Activated T-cell treated with anti-CD3 and anti-CD28 coated beads for 4 hours (primary cell): ENCODE measurements around the gene DNAH11.

Experiments used
- DNase-seq: peaks from one replicate; pipeline ENCODE4 v3.0.0-alpha.2; 2020

DNAH11 gene

DNA sequence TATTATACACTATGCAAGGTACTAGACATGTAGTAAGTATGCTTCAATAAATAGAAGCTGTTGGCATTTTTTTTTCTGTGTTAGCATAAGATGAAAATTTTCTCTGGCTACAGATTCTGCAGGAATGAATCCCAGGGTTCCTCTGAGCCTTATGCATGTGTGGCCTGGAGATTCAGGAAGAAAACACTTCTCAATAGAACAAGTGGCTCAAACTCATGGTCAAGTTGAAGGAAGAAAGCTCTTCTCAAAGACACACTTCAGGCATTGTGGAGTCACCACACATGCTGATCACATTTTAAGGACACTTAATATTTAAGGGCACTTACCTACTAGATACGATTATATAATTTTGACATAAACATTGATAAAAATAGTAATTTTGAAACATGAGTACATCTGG, 19.5 kb downstream of the DNAH11 start:
- no peak for DNase-seq

DNA sequence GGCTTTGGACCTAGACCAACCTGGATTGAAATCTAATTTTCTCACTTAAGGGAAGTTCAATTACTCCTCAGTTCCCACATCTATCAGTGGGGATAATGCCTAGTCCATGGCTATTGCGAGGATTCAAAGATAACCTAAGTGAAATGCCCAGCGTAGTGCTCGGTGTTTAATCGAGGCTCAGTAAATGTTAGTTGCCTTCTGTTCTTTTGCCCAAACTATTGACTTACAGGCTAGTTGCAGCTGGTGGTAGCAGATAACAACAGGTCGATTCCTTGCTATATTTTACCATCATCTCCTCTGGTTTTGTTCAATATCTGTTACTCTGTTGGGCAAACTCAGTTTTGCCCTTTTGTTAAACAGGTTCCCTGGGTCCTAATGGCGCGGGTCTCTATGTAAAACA, 22.8 kb downstream of the DNAH11 start:
- DNase-seq: no peak

DNA sequence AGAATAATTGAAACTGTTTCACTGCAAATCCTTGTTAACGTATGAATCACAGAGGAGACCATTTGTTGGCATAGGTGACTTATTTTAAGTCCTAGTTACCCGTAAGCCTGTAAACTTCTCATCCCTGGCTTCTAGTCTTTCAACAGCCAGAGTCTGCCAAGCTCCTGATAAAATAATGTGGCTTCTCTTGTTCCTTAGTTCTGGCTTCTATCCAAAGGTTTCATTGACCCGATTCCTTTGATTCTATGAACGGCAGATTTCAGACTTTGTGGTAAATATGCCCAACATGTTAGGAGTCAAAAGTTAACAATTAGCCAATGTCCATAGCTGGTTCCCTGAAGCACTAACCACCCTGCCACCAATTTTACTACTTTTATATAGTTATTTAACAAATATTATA, 23.3 kb downstream of the DNAH11 start:
- DNase-seq: no peak

DNA sequence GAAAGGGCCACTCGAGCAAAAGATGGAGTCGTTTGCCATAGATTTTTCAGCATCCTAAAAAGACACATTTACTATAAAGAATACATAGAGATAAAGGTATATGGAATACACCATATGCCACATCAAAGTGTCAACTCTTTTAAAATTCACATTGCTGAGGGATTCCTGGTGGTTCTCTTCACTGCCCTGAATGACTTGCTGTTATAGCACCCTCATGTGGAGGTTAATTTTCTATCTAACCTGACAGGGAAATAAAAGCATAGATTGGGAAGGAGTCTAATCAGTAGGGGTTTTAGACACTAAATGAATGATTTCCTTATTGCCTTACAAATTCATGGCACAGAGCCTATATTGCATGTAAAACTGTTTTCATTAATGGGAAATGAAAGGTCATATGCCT, 25.9 kb downstream of the DNAH11 start:
- no peak for DNase-seq

DNA sequence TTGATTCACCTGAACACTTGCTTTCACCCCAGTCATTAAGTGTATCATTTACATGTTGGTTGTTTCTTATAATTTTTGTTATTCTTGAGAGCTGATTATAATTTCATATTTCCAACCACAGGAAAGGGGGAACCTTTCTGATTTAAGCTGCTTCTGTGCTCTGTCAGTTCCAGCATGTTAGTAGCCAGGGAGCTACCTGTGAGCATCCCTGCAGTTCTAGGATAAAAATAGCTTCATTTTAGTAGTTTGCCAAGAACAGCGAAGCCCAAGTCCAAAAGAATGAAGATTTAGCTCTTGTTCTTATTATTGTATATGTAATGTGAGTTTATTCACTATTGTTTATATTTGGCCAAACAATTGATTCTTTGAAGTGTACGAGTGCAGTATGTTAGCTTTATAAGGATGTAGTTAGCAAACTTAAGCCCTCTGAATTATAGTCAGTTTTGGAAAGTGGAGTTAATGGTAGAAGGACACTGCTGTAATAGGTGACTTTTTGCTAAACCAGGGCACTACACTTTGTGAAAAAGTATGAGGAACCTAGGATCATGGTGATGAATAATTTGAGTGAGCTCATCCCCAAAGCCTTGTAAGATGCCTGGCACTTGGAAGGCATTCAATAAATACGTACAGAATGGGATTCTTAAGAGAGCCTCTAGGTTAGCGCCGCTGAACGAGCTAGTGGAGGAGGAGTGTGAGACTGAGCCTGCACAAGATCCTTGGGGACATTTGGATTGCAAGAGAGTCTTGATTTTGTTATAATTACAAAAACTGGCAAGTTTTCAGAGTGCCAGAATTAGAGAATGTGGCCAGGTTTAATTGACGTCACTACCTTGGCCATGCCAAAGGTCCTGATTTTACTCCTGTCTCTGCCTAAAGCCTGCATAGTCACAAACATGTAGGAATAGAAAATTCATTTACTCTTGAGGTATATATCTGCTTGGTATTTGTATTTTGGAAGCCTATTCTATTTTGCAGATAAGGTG, 29.8 kb downstream of the DNAH11 start:
- no peak for DNase-seq

DNA sequence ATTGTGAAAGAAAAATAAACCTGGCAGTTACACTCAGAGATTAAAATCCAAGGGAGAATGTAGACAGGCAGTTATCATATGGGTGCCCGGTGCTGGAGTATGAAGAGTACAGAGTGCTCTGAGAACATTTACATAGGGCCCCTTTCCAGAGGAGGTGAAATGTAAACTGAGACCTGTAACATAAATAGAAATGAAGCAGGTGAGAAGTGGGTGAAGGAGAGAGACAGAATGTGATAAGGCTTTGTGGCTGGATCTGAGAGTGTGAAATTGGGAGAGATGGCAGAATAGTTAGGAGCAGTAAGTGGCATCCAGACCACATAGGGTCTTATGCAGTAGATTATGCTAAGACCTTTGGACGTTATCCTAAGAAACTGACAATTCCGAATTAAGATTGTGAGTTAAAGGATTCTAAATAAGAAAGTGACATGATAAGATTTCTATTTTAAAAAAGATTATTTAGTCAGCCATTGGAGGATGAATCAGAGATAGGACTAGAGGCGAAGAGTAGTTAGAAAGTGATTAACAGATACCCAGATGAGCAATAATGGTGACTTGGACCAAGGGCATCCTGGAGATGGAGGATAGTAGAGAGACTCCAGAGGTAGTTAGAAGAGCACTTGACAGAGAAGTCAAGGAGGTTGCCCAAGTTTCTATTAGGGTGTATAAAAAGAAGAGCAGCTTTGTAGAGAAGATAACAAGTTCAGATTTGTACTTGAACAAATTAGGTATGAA, 36.7 kb downstream of the DNAH11 start:
- DNase-seq: no peak

DNA sequence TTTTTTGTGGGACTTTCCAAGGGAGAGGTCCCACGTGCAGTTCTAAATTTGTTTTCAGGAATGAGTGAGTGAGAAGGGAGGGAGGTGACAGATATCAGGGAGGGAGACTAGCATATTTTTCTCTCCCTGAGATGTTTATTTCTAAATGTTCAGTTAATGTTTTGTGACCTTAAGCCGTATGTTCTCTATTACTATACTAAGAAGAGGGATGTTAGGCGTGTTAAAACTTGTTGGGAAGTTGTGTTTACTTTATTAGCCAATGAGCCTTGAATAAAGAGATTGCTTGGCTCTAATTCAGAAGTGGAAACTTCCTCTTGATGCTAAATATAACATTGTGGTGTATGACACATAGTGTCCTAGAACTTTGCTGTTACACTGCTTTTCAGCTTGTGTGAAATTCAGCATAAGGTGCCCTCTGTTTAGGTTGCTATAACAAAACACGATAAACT, 37.3 kb downstream of the DNAH11 start:
- no peak for DNase-seq

DNA sequence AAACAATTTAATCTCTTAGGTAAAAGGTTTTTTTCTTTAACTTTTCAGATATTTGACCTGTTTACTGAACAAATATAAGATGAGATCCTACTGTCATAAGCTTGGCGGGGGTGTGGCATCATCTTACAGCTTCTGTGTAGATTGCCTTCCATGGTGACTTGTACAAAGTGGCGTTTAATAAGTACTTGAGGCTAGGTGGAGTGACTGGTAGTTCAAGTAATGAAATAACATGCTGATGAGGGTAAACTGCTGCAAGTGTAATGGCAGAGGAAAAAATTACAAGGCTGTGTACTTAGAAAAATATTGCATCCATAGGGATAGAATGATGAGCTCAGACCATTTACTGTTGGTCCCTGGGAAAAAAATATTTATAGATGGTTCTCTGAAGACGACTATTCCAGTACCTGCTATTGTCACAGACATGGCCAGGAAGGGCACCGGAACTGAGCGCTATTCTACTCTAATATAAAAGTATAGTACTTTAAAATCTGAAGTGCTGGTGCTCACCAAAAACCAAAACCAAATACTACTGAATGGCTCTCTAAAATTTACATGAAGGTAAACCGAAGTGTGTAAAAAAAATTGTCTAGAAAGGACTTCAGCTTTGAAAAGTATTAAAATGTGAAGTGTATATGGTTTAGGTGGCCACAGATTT, 42.4 kb downstream of the DNAH11 start:
- DNase-seq: no peak

DNA sequence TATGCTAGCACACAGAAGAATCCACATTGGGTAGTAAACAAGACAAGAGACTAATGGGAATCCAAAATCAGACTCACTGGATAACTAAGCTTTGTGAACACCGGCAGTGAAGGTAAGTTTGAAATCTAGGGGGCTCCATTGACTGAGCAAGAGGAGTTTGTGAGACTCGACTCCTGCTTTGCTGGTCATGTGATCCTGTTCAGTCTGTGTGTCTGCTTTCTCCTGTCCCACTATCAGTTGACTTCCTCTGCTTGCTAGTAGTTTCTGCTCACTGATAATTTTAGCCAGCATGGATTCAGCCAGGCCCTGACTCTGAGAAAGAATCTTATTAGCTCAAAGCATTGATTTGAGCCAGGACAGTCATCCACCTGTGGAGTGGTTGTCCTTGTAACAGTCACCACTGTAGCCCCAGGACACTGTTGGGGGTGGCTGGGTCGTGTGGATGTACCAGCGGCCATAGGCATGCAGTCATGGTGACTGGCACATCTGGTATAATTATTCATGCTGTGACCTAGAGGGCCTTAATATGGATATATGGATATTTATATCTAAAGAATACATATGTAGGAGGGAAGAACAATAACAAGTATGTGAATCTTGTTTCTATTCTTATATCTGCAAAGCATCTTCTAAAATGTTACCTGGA, 44.4 kb downstream of the DNAH11 start:
- no peak for DNase-seq

DNA sequence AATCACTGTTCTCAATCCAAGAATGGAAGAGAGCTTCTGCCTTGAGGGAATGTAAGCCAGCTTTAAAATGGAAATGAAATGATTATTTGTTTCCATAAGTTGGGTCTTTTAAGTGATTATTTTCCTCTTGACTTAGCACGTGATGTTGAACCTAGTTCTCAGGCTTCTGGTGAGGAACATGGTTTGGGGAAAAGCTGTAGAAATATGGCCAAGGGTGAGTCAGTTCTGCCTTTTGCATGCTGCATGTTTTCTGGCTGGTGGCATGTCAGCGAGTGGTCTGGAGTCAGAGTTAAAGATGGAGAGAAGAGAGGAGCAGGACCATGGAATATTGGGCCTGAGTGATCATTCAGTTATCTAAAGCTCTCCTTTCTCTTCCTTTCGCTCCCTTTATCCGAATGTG, 54.0 kb downstream of the DNAH11 start:
- no peak for DNase-seq

DNA sequence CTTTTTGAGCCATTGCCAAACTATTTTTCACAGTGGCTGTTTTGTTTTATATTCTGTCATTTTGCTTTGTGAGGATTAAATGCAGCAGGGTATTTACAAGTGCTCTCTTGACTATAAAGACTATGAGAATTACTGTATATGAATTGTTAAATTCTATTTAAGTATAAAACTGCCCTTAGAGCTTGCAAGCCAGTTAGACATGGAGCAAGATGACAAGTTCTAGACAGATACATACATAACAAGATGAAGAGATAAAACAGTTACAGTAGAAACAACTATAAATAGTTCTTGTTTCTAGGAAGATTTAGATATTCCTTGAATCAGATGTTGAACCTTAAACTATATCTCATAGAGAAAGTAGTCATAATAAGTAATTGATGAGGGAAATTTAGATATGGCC, 60.6 kb downstream of the DNAH11 start:
- DNase-seq: no peak

DNA sequence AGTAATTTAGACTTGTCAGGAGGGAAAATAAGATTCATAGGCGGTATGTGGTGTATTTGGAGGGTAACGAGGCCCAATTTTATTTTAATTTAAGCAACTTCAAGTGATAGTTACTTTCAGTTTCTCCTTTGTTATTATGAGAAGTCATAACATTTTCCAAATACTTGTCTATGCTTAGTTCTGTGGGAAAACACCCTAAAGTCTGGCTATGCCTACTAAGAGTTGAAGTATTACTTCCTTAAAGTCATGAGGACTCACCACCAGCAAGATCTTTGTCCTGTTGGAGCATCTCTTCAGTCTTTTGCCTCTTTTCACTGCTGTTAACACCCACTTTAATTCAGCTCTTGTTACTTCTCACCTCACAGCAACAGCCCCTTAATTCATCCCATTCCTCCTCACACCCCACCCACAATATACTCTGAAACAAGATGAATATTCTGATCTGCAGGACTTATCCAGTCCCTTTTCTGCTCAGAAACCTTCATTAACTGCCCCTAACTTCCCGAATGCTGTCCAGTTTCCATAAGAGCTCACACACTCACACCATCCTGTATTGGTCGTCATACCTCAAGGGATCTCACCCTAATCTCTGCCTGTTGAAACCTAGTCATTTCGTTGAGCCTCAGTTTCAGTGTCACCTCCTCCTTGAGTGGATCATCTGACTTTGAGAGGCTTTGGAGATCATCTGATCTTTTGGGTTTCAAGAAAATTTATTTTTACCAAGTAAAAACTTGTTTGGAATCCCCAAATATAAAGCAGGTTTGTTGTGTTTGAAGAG, 61.3 kb downstream of the DNAH11 start:
- no peak for DNase-seq

DNA sequence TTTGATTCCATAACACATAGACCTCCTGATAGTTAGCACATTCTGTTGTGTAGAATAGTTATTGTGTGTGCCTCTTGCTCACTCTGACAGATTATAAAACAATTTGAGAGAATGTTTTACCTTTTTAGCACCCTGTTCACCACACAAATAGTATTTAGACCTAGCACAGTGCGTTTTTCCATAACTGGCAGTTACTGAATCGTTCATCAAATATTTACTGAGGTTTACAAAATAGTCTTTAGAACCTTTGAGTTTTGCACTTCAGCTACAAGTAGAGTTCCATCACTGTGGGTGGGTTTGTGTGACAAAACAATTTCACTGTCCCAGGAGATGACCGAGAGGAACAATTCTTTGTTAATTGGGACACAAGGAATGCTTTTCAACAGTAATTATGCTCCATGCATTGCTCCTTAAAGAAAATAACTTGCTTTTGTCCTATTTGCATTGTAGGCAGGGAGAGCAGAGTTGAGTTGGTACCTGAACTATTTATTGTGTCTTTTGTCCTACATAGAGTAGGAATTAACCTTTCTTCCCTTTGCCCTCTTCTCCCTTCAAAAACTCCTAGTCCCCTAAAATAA, 62.3 kb downstream of the DNAH11 start:
- no peak for DNase-seq

DNA sequence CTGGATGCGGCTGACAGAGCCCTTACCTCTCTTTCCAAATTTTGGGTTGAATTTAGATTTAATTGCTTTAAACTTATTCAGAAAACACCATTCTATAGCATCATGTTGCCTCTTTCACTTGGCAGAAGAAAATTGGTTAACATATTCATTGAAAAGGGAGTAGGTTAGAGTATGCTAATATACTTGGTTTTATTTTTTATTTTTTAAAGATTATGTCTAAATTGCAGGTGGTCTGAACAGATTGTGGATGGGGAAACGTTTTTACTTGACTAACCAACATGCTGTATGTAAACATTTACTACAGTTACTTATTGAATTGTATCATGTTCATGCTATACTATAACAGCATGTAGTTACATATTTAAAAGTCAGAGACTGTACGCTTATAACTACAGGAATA, 65.6 kb downstream of the DNAH11 start:
- no peak for DNase-seq

DNA sequence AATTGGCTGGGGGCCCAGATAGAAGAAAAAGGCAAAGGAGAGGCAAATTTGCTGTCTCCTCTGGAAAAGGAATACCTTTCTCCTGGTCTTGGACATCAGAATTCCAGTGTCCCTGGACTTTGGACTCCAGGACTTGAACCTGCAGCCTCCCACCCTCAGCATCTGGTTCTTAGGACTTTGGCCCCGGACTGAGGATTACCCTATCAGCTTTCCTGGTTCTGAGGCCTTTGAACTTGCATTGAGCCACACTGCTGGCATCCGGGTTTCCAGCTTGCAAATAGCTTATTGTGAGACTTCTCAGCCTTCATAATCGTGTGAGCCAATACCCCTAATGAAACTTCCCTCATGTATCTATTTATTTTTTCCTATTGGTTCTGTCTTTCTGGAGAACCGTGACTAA, 68.3 kb downstream of the DNAH11 start:
- no peak for DNase-seq

DNA sequence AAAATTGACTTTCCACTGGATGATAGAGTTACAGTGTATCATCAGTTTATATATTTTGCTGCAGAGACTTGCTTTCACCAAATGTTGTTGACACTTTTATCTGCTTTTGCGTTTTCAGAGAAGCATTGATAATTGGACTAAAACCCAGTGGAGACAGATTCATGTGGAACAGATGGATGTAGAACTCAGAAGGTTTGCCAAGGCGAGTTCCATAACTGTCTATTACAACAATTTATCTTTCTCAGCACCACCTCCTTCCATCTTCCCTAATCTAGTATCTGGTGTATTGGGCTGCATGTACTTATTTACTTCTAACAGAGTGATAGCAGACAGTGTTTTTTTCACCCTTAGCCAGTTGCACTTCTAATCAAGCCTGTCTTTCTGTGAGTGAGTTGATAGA, 73.3 kb downstream of the DNAH11 start:
- no peak for DNase-seq

DNA sequence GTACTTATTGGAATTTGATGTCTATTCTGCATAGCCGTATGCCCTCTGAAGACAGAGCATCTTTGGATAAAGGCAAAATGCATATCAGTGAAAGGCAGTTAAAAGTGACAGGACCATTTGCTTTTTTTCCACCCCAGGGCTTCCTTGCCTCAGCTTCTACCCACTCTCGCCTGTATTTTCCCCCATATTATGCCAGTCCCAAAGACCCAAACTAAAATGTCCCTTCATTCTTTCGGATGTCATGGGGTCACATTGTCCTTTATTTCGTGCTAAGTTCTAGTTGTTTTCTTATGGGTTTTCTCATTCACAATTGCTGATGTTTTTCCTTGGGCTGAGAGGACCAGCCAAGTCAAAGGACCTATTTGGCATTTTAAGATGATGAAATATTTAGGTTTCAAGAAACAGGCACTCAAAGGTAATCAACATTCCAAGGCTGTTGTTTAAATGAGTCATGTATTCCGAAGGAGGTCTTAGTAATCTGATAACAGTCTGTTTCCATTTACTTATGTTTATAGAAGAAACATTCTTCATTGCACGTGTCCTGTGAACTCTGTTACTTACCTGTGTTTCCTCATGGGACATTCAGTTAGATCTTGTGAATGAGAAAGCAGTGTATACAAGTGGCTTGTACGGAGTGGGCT, 74.1 kb downstream of the DNAH11 start:
- no peak for DNase-seq

DNA sequence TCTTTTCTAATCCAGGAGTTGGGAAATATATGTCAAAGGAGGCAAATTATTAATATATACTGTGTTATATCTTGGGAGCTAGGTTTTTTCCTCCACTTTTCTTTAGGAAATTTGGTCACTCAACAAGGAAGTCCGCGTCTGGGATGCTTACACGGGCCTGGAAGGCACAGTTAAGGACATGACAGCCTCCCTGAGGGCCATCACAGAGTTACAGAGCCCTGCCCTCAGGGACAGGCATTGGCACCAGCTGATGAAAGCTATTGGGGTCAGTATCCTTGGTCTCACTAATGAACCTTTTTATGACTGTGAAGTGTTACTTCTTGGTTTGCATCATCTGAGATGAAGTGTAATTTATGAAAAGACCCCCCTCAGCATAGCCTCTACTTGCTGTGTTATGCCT, 74.7 kb downstream of the DNAH11 start:
- no peak for DNase-seq

DNA sequence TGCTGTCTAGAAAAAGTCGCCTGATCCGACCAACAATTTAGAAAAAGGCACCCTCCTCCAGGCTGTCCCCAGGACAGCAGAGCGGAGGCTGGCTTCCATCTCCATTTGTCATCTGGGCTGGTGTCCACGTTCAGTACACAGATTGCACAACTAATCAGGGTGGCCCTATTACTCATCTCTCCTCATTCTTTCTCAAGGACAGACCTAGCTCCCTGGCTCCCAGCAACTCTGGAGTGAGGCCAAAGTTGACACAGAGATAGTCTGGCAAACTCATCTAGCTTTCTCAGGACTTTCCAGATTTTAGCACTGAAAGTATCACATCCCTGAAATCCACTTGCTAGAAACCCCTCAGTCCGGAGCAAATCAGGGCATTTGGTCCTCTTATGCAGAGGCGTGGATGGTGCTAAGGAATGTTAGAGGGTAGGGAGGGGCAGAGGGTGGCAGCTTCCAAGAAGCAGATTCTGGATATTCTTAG, 75.1 kb downstream of the DNAH11 start:
- DNase-seq: no peak

DNA sequence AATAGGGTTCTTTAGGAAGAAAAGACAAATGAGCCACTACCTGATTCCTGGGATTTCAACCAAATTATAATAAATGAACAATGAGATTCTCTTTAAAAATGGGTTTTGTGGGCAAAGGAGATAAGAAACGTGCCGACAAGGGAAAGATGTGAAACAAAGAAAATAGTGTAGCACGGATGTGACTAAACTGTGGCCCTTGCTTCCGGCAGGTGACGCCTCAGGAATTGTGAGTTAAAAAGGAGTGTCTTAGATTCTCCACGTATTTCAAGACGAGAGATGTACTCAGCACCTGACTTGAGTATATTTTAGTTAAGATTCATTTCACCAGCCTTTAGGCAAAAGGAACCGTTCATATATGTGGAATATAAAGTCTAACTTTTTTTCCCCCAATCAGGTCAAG, 75.9 kb downstream of the DNAH11 start:
- DNase-seq: no peak

DNA sequence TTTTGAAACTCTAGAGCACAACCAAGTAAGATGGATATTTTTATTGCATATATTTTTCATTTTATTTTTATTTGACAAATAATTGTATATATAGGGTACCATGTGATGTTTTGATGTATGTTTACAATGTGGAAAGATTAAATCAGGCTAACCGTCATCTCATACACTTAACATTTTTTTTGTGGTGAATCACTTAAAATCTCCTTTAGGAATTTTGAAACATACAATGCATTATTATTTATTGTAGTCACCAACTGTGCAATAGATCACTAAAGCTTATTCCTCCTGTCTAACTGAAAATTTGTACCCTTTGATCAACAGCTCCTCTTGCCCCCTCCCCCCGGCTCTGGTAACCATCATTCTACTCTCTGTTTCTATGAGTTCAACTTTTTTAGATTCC, 77.2 kb downstream of the DNAH11 start:
- DNase-seq: no peak
